SK-N-SH (cell line): ENCODE measurements around the gene UNC5CL. TPM values are rescaled to one million over a fixed set of nuclear protein-coding genes. Genes with fewer than 3 reads are reported as not detected.

Experiments
- CTCF ChIA-PET: fragments of 300-600, 350-600 bp; formaldehyde crosslinking; extraction: SDS; loops from one replicate; lab custom pipeline; 2021; lab: Yijun Ruan, JAX
- POLR2A ChIA-PET: fragments of 350-600 bp; sonication (Branson Sonifier 250); formaldehyde crosslinking; extraction: SDS; loops from one replicate; lab custom pipeline; 2020; ENCODE audit warnings: antibody characterized with exemption, inconsistent platforms; lab: Yijun Ruan, JAX
- DNase-seq: peaks from one replicate; pipeline ENCODE4 v3.0.0; 2012
- H2AFZ ChIP-seq: fragments of 200-600 bp; sonication (generic); 2 replicates; pipeline ENCODE4 v1.8.1; 2016; ENCODE audit warnings: antibody characterized with exemption, mild to moderate bottlenecking, low read depth
- H3F3A ChIP-seq: fragments of 200-600 bp; sonication (generic); replicated peaks from 2 replicates; pipeline ENCODE3; 2016; ENCODE audit warnings: antibody characterized with exemption, mild to moderate bottlenecking; ENCODE audit not compliant: insufficient read depth
- H3K27ac ChIP-seq, 2 experiments: fragments of 200-500 bp in 1 of 2; fragments of 200-600 bp in 1 of 2; sonication (Bioruptor generic) in 1 of 2; sonication (generic), shearing (Covaris generic) in 1 of 2; 2 replicates each; pipeline versions ENCODE4 v1.5.1 to v1.6.1; 2014 to 2016; ENCODE audit warnings: low read depth in 2 of 2, inconsistent platforms in 1 of 2, low read length in 1 of 2, mild to moderate bottlenecking in 1 of 2, mixed read lengths in 1 of 2
- H3K27me3 ChIP-seq: fragments of 200-600 bp; sonication (generic), shearing (Covaris generic); 2 replicates; pipeline ENCODE4 v1.6.1; 2016; ENCODE audit warnings: mixed run types; ENCODE audit not compliant: insufficient read depth
- H3K36me3 ChIP-seq, 2 experiments: fragments of 200-500 bp in 1 of 2; fragments of 200-600 bp in 1 of 2; sonication (Bioruptor generic) in 1 of 2; sonication (generic) in 1 of 2; replicated peaks in 1 of 2; 2 replicates each; pipeline versions ENCODE3 to v1.5.1; 2014 to 2016; ENCODE audit warnings: low read length in 1 of 2, mild to moderate bottlenecking in 1 of 2; ENCODE audit not compliant: insufficient read depth in 2 of 2, control insufficient read depth in 1 of 2
- H3K4me1 ChIP-seq, 2 experiments: fragments of 200-500 bp in 1 of 2; fragments of 200-600 bp in 1 of 2; sonication (Bioruptor generic) in 1 of 2; sonication (generic), shearing (Covaris generic) in 1 of 2; 2 replicates each; pipeline versions ENCODE4 v1.5.1 to v1.6.1; 2014 to 2016; ENCODE audit warnings: low read depth in 1 of 2, low read length in 1 of 2, mixed run types in 1 of 2; ENCODE audit not compliant: insufficient read depth in 2 of 2, control insufficient read depth in 1 of 2
- H3K4me2 ChIP-seq: fragments of 200-600 bp; sonication (generic), shearing (Covaris generic); 2 replicates; pipeline ENCODE4 v1.6.1; 2017; ENCODE audit warnings: mixed run types
- H3K4me3 ChIP-seq, 2 experiments: fragments of 200-500 bp in 1 of 2; fragments of 200-600 bp in 1 of 2; sonication (Bioruptor generic) in 1 of 2; sonication (generic), shearing (Covaris generic) in 1 of 2; 2 replicates each; pipeline versions ENCODE4 v1.5.1 to v1.8.1; 2014 to 2016; ENCODE audit warnings: low read depth in 2 of 2, inconsistent platforms in 1 of 2, low read length in 1 of 2, mild to moderate bottlenecking in 1 of 2, mixed read lengths in 1 of 2, moderate library complexity in 1 of 2
- H3K79me2 ChIP-seq: fragments of 200-600 bp; sonication (generic); 2 replicates; pipeline ENCODE4 v1.8.1; 2017; ENCODE audit warnings: mild to moderate bottlenecking; ENCODE audit not compliant: insufficient read depth
- H3K9ac ChIP-seq: fragments of 200-600 bp; sonication (generic); 2 replicates; pipeline ENCODE4 v1.6.1; 2017; ENCODE audit warnings: mixed run types
- H3K9me2 ChIP-seq: fragments of 200-600 bp; sonication (generic); 2 replicates; pipeline ENCODE4 v1.6.1; 2017; ENCODE audit warnings: mixed run types
- H3K9me3 ChIP-seq: fragments of 200-600 bp; sonication (generic); 2 replicates; pipeline ENCODE4 v1.6.1; 2017; ENCODE audit warnings: mixed run types, mild to moderate bottlenecking, moderate library complexity
- H4K20me1 ChIP-seq: fragments of 200-600 bp; sonication (generic); 2 replicates; pipeline ENCODE4 v1.6.1; 2017; ENCODE audit warnings: mild to moderate bottlenecking, mixed run types; ENCODE audit not compliant: insufficient read depth
- ELF1 ChIP-seq: IDR thresholded peaks from 2 replicates; pipeline ENCODE4 v1.4.0; 2012
- FOXJ3 ChIP-seq: sonication (generic); formaldehyde crosslinking; IDR thresholded peaks from 2 replicates; pipeline ENCODE4 v1.5.1; 2020; ENCODE audit warnings: mild to moderate bottlenecking, missing genetic modification reagents
- GABPA ChIP-seq: IDR thresholded peaks from 2 replicates; pipeline ENCODE4 v1.4.0; 2012; ENCODE audit warnings: low read depth, mild to moderate bottlenecking
- JUND ChIP-seq: IDR thresholded peaks from 2 replicates; pipeline ENCODE4 v1.4.0; 2012
- MEF2A ChIP-seq: IDR thresholded peaks from 2 replicates; pipeline ENCODE4 v1.4.0; 2012; ENCODE audit warnings: low read depth, borderline replicate concordance
- MXI1 ChIP-seq: IDR thresholded peaks from 2 replicates; pipeline ENCODE4 v1.6.1; 2012; ENCODE audit warnings: mild to moderate bottlenecking, low read depth, low read length, improper control_type of control experiment
- POLR2AphosphoS5 ChIP-seq: IDR thresholded peaks from 2 replicates; pipeline ENCODE4 v1.6.1; 2012; ENCODE audit warnings: low read depth, low read length
- RAD21 ChIP-seq: IDR thresholded peaks from 2 replicates; pipeline ENCODE4 v1.6.1; 2012; ENCODE audit warnings: mild to moderate bottlenecking, low read length
- RXRA ChIP-seq: IDR thresholded peaks from 2 replicates; pipeline ENCODE4 v1.4.0; 2012; ENCODE audit warnings: low read depth, mild to moderate bottlenecking, borderline replicate concordance
- SIN3A ChIP-seq: IDR thresholded peaks from 2 replicates; pipeline ENCODE4 v1.6.1; 2012; ENCODE audit warnings: low read depth, mild to moderate bottlenecking, low read length, moderate library complexity, borderline replicate concordance
- SMC3 ChIP-seq: IDR thresholded peaks from 2 replicates; pipeline ENCODE4 v1.6.1; 2012; ENCODE audit warnings: low read depth, low read length, improper control_type of control experiment
- TCF12 ChIP-seq: IDR thresholded peaks from 2 replicates; pipeline ENCODE4 v1.4.0; 2012
- USF1 ChIP-seq: IDR thresholded peaks from 2 replicates; pipeline ENCODE4 v1.4.0; 2012; ENCODE audit warnings: low read depth, borderline replicate concordance
- YY1 ChIP-seq: IDR thresholded peaks from 2 replicates; pipeline ENCODE4 v1.4.0; 2012; ENCODE audit warnings: low read depth, mild to moderate bottlenecking
- ZBTB33 ChIP-seq: IDR thresholded peaks from 2 replicates; pipeline ENCODE4 v1.4.0; 2012; ENCODE audit warnings: low read depth, borderline replicate concordance
- WGBS: methylation state at CpG from one replicate; pipeline ENCODE4 v1.1.6; 2017; ENCODE audit warnings: low lambda C conversion rate; 5-methylcytosine and 5-hydroxymethylcytosine counted together
- polyA plus RNA-seq, 3 experiments: library from polyadenylated mRNA; depleted of rRNA; stranded (reverse); fragments of >200 nt; gene quantifications; 2 replicates each; pipeline ENCODE4 v1.2.3, GENCODE V29; 2012
- TF ChIP-seq, protein P1 (sequence below): IDR thresholded peaks from 2 replicates; pipeline ENCODE4 v1.6.1; 2012; ENCODE audit warnings: mild to moderate bottlenecking, low read depth, low read length, moderate library complexity
- TF ChIP-seq, protein P2 (sequence below): fragments of 150-350 bp; IDR thresholded peaks from 2 replicates; pipeline ENCODE4 v1.6.1; 2017; ENCODE audit warnings: antibody characterized with exemption, low read length, low read depth, borderline replicate concordance
- TF ChIP-seq, protein P3 (sequence below): IDR thresholded peaks from 2 replicates; pipeline ENCODE4 v1.4.0; 2012; ENCODE audit warnings: low read depth

UNC5CL gene
- polyA plus RNA-seq, 1 of the 3 experiments (the other 2 are of a cell fraction): 0.10 TPM

DNA sequence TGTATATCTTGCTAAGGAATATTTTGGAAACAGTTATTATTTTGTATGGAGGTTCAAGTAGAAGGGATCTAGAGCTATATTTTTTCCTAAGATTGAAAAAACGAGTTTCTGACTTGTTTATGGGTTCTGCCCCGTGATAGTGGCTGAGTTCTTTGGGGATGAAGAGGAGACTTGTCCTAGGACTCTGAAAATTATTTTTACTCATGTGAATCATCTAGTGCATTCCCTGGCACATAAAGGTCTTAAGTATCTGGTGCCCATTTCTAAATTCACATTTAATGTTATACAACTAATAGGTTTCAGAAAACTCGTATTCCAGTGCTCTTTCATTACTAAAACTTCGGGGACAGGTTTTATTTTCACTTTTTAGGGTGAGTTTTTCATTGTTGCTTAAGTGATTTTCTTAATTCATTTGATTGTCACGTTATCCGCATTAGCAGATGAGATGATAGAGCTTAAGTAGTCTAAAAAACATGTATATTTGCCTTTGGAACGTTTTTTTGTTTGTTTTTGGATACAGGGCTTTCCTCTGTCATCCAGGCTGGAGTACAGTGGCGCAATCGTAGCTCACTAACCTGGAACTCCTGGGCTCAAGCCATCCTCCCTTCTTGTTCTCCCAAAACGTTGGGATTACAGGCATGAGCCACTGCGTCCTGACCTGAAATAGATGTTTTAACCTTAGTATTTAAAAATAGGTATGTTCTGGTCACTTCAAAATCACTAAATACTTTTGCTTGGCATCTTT is 35.8 kb upstream of the UNC5CL start:
- Histone ChIP-seq H3K27ac (peak overlapping the region; percentile 98 to 99; a peak in 3 of 4 replicates), H3K4me1 (peaks cover 23 to 25% of the 10 kb centered on the region in 2 experiments), H3K4me2 (peak overlapping the region; percentile 79), H3K79me2 (peaks cover 82% of the 10 kb centered on the region), H4K20me1 (peaks cover 51% of the 10 kb centered on the region), H3K36me3 (peaks cover 17 to 33% of the 10 kb centered on the region in 2 experiments), H3F3A (peaks cover 22% of the 10 kb centered on the region), H2AFZ (no peak overlapping the region), H3K4me3 (peak overlapping the region; percentile 90 to 99), H3K9me2 (no peaks in the 10 kb centered on the region), H3K27me3 (no peaks in the 10 kb centered on the region), H3K9ac (no peak overlapping the region), H3K9me3 (no peaks in the 10 kb centered on the region)
- TF ChIP-seq, protein P1, sequence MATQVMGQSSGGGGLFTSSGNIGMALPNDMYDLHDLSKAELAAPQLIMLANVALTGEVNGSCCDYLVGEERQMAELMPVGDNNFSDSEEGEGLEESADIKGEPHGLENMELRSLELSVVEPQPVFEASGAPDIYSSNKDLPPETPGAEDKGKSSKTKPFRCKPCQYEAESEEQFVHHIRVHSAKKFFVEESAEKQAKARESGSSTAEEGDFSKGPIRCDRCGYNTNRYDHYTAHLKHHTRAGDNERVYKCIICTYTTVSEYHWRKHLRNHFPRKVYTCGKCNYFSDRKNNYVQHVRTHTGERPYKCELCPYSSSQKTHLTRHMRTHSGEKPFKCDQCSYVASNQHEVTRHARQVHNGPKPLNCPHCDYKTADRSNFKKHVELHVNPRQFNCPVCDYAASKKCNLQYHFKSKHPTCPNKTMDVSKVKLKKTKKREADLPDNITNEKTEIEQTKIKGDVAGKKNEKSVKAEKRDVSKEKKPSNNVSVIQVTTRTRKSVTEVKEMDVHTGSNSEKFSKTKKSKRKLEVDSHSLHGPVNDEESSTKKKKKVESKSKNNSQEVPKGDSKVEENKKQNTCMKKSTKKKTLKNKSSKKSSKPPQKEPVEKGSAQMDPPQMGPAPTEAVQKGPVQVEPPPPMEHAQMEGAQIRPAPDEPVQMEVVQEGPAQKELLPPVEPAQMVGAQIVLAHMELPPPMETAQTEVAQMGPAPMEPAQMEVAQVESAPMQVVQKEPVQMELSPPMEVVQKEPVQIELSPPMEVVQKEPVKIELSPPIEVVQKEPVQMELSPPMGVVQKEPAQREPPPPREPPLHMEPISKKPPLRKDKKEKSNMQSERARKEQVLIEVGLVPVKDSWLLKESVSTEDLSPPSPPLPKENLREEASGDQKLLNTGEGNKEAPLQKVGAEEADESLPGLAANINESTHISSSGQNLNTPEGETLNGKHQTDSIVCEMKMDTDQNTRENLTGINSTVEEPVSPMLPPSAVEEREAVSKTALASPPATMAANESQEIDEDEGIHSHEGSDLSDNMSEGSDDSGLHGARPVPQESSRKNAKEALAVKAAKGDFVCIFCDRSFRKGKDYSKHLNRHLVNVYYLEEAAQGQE: no peak
- TF ChIP-seq GABPA (no peak), POLR2AphosphoS5 (no peak), MEF2A (no peak), ZBTB33 (no peak), RAD21 (no peak), SMC3 (no peak), ELF1 (no peak), JUND (no peak), YY1 (no peak), SIN3A (no peak), TCF12 (no peak), USF1 (no peak), MXI1 (no peak), RXRA (no peak), FOXJ3 (CRISPR knock-in tag) (no peak)
- TF ChIP-seq, protein P2, sequence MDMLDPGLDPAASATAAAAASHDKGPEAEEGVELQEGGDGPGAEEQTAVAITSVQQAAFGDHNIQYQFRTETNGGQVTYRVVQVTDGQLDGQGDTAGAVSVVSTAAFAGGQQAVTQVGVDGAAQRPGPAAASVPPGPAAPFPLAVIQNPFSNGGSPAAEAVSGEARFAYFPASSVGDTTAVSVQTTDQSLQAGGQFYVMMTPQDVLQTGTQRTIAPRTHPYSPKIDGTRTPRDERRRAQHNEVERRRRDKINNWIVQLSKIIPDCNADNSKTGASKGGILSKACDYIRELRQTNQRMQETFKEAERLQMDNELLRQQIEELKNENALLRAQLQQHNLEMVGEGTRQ: no peak
- TF ChIP-seq, protein P3, sequence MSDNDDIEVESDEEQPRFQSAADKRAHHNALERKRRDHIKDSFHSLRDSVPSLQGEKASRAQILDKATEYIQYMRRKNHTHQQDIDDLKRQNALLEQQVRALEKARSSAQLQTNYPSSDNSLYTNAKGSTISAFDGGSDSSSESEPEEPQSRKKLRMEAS: no peak
- CTCF ChIA-PET: interaction anchor here (0.6 to 1.3 kb wide), 4 partner anchors 8 to 213 kb away, joined by 3 read pairs; no protein-coding TSS in a partner anchor
- POLR2A ChIA-PET: no interaction called here
- WGBS: 61% methylated on average over 11 of the region's 11 CpGs
- no peak for DNase-seq
